ENCODE data around the gene FREY1.
A peak's percentile ranks its signal among the peaks of the same experiment; 100 is the strongest.

The FREY1 gene

DNA sequence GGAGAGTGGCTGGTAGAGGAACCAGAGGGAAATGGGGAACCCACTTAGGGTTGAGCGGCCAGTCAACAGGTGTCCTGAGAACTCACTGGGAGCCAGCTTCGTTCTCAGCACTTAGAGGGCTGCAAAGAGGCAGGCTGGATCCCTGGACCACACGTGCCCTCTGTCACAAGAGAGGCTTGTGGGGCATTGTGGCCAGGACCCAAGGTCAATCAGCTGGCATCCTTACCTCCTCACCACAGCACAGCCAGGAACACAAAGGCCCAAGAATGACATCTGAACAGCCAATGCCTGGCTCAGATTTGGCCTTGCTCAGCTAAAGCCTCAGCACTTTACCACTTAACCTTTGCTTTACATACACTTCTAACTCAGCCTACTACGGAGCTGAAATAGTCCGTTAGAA lies 14.2 kb downstream of the FREY1 start:
- no peak for DNase-seq

DNA sequence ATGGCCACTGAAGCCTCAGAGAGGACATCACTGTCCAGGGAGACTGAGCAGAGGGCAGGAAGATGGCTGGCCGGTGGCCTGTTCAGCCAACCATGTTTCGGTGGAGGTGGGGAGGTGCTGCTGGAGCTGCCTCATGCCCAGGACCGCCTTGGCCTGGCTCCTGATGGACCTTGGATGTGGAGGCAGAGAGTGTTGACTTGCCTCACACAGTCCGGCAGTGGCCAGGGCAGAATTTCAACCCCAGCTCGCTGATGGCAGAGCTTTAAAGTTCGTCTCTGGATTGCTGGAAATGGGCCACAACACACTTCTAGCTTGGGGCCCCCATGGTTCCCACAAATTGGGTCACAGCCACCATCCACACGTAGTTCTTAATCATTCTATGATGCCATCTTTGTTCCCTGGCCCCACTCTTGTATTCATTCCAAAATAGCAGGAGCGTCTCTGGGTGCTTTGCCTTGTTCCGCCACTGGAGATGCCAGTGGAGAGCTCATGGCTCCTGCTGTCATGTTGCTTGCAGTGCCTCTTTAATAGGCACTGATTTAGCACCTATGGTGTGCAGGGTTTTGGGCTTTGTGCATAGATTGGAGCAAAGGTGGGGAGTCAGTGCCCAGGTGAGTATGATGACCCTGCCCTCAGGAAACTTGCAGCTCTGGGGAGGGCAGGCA lies 16.1 kb downstream of the FREY1 start:
- no peak for DNase-seq

DNA sequence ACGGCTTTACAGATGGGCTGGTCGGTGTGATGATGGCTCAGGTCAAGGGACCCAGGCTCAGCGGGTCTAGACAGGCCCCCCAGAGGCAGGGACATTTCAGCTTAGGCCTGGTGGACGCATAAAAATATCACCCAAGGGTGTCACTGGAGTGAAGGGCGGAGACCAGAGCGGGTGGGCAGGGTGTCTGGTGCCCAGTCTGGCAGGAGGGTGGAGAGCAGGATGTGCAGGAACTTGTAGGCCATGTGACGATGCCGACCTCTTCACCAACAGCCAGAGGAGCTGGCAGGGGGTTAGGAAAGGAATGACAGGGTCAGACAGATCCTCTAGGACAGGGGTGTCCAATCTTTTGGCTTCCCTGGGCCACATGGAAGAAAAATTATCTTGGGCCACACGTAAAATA lies 17.1 kb downstream of the FREY1 start:
- DNase-seq, result no peak

DNA sequence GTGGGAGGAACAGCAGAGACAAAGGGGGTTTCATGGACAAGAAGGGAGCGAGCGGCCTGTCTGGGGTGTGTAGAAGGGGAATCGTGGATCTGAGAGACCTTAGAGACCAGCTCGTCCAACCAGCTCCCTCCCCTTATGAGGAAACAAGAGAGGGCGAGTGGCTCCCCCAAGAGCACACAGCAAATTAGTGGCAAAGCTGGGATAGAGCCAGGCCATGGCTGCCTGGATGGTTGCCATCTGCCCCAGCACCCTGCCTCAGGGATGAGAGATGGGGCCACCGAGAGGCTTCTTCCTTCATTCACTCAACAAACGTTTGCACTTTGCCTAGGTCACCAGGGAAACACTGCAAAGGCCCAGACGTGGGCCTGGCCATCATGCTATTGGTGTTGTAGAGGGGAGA lies 17.5 kb downstream of the FREY1 start:
- no peak for DNase-seq

GRCh38 chr11:45887587-45887986 lies 19.5 kb downstream of the FREY1 start:
- DNase-seq, result no peak

DNA sequence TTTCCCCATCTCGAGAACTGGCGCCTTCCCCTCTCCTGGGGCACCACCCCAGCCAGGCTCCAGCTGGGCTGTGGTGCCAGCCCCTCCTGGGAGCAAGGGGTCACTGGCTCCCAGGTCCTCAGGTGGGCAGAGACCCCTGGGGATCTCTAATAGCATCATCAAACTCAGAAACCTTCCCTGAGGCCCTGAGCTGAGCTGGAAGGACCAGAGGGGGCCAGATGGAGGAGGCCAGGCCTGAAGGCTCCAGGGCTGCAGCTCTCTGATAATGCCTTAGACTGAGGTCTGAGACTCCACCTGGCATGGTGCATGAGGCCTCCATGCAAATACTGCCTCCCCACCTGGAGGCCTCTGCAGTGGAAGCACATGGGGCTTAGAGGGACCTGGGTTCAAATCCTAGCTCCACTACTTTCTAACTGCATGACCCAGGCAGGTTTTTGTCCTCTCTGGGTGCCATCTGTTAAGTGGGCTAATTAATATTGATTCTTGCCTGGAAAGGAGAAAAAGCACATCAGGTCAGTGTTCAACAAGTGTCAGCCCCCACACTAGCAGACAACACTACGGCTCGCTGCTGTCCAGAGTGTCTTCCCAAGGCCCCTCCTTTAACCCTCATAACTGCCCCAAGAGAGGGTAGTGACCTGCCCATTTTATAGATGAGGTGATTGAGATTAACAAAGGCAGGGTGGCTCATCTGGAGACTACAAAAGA lies 20.1 kb downstream of the FREY1 start:
- no peak for DNase-seq

DNA sequence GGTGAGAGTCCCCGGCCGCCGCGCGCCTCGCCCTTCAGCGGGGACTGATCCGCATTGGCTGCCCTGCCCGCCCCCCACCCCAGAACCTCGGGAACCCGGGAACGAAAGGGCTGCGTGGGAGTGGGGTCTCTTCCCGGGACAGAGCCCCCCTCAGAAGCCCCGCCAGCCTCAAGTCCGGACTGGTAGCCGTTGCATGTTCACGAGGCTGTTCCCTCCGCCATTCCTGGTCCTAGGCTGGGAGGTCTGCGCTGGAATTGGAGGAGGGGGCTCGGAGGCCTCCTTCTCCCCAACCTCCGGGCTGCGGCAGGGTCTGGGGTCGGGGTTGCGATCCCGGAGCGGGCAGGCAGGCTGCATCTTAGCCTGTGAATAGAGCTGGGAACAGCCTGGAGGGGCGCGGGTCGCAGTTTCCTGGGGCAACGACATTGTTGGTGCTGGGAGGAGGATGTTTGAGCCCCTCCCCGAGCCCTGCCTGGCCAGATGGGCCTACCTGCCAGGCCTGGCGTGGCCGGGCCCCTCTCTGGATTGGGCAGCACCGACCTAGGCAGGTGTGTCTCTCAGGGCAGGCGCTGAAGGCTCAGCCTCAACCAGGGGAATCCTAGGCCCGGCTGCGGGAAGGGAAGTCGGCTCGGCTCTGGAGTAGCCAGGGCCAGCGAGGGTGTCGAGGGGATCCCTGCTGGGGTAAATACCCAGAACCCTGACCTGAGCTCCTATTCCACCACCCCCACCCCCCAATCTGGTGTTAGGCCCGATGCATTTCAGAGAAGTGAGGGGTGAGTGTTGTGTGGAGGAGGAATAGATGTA lies 20.9 kb downstream of the FREY1 start:
- no peak for DNase-seq

GRCh38 chr11:45885274-45885920 lies 21.7 kb downstream of the FREY1 start, which contains the start of gene MAPK8IP1:
MAPK8IP1 (plus strand) TSS chr11:45885651; CDS start chr11:45885821, 170 bp downstream.
- DNase-seq, result peak; percentile 23

GRCh38 chr11:45884596-45885185 lies 22.4 kb downstream of the FREY1 start:
- DNase-seq, result no peak

DNA sequence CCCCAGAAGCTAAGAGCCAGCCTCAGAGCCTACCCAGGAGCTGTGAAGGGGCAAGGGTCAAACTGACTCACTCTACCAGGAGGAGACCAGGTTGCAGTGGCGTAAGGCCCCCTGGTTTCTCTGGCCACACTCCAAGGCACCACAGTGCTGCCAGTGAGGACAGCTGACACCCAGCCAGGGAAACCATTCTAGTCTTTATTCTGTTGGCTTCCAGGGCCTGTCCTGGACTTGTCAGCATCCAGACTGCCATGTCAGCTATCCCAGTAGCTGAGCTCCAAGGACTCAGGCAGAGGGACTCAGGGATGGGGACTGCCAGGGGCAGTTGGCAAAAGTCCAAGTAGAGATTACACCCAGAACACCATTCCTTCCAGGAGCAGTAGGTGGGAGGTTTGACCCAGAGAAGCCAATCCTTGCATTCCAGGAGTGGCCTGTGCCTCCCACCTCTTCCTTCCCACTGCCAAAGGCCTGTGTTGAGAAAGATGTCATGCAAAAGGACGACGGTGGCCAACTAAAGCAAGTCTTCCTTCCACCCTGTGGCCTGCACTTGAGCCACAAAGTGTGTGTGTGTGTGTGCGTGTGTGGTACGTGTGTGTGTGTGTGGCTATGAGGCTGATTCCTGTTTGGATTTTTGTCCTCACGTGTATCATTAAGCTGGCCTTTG lies 25.2 kb downstream of the FREY1 start:
- no peak for DNase-seq

GRCh38 chr11:45880772-45881570 lies 26.1 kb downstream of the FREY1 start:
- no peak for DNase-seq

DNA sequence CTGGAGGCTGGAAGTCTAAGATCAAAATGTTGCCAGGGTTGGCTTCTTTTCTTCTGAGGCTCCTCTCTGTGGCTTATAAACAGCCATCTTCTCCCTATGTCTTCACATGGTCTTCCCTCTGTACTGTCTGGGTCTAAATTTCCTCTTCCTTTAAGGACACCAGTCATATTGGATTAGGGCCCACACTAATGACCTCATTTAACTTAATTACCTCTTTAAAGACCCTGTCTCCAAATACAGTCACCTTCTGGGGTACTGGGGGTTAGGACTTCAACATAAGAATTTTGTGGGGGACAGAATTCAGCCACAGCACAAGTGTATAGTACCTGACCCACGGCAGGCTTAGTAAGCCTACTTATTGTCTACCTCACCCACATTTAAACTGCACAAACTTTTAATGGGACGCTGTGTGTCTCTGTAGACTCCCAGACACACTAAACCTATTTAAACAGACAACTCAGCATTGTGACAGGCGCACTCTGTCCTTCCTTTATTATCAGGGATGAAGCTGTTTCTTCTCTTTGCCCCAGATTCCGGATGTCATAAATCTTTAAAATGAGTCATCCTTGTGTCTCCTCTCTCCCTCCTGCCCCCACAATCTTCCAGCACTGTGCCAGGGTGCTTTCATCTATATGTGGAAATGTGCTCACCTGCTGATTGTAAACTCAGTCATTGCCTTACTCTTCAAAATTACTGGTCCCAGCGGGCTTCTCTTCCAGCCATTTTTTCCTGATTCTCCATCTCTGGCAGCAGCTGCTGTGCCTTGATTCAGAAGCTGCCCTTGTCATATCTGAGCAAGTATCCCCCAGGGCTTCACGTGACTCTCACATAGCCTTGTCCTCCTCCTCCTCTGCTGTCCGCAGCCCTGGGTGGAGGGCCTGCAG lies 27.0 kb downstream of the FREY1 start:
- peak; percentile 25 for DNase-seq

- DNase-seq, result no peak
Measured at GRCh38 chr11:45877845-45878244, 29.2 kb downstream of the FREY1 start.

- no peak for DNase-seq
Measured at GRCh38 chr11:45877221-45877620, 29.9 kb downstream of the FREY1 start.

GRCh38 chr11:45876401-45876800 lies 30.7 kb downstream of the FREY1 start:
- DNase-seq, result no peak

- peak; percentile 75 for DNase-seq
Measured at GRCh38 chr11:45872651-45873356, 34.3 kb downstream of the FREY1 start.

DNA sequence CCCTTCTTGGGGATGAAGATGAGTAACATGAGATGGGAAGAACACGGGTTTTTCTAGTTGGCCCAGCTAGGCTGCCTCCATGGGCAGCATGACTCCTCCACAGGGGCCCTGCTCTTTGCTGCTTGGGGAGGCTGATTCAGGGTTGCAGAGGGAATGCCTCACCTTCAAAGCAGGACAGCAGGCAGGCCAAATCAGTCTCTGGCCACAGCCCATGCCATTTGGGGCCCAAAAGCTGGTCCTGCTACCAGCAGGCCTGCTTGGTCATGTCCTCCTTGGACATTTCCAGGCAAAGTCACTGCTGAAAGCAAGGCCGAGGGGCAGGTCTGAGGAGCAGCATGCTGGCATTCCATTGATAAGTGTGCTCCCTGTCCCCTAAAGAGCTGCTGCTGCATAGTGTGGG lies 35.4 kb downstream of the FREY1 start:
- DNase-seq, result no peak

DNA sequence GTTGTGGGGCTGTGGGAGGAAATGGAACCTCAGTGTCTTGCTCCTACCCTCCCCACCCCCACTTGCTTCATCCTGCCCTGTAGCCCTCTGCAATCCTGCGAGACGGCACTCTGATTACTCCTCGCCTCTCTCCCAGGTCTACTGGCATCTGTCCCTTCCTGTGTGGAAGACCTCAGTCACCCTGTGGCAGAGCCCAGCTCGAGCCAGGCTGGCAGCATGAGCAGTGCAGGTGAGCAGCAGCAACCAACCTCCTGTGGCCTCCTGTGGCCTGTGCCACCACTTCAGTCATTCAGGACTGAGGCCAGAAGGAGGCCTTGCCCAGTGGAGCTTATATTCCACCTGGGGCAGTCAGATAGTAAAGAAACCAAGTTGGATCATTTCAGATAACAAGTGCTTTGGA lies 36.4 kb downstream of the FREY1 start:
- no peak for DNase-seq

DNA sequence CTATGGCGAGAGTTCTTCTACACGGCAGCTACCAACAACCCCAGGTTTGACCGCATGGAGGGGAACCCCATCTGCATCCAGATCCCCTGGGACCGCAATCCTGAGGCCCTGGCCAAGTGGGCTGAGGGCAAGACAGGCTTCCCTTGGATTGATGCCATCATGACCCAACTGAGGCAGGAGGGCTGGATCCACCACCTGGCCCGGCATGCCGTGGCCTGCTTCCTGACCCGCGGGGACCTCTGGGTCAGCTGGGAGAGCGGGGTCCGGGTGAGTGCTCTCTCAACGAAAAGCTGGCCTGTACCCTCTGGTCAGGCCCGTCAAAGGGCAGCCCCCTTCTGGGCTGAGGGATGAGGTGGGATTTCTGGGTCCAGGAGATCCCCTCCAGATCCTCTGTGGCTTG lies 37.5 kb downstream of the FREY1 start:
- no peak for DNase-seq
